Neural progenitor cell (in vitro differentiated cells): ENCODE measurements around the gene SH2D4B. TPM values are rescaled to one million over a fixed set of nuclear protein-coding genes. Genes with fewer than 3 reads are reported as not detected.

Source experiments
- DNase-seq: peaks from one replicate; pipeline ENCODE4 v3.0.0-alpha.2; 2016; ENCODE audit warnings: low spot score
- H2AFZ ChIP-seq: fragments of 200-600 bp; sonication (generic); replicated peaks from 2 replicates; pipeline ENCODE4 v1.6.1; 2016; ENCODE audit warnings: antibody characterized with exemption
- H3F3A ChIP-seq: fragments of 200-600 bp; sonication (generic); 2 replicates; pipeline ENCODE4 v1.6.1; 2016; ENCODE audit warnings: antibody characterized with exemption, low read depth
- H3K27ac ChIP-seq: fragments of 200-600 bp; sonication (generic); 2 replicates; pipeline ENCODE4 v1.5.1; 2016; ENCODE audit warnings: mild to moderate bottlenecking
- H3K27me3 ChIP-seq: fragments of 200-600 bp; sonication (generic); 2 replicates; pipeline ENCODE4 v1.6.1; 2016; ENCODE audit warnings: mild to moderate bottlenecking, moderate library complexity
- H3K36me3 ChIP-seq: fragments of 200-600 bp; sonication (generic); 2 replicates; pipeline ENCODE4 v1.5.1; 2016
- H3K4me1 ChIP-seq: fragments of 200-600 bp; sonication (generic); 2 replicates; pipeline ENCODE4 v1.6.1; 2016; ENCODE audit warnings: mixed run types
- H3K4me2 ChIP-seq: fragments of 200-600 bp; sonication (generic); 2 replicates; pipeline ENCODE4 v1.6.1; 2016
- H3K4me3 ChIP-seq: fragments of 200-600 bp; sonication (generic); 2 replicates; pipeline ENCODE4 v1.5.1; 2016
- H3K79me2 ChIP-seq: fragments of 200-600 bp; sonication (generic); 2 replicates; pipeline ENCODE4 v1.6.1; 2016; ENCODE audit warnings: low read depth
- H3K9ac ChIP-seq: fragments of 200-600 bp; sonication (generic); 2 replicates; pipeline ENCODE4 v1.6.1; 2016
- H3K9me3 ChIP-seq: fragments of 200-600 bp; sonication (generic); 2 replicates; pipeline ENCODE4 v1.5.1; 2016; ENCODE audit warnings: low read depth
- H4K20me1 ChIP-seq: fragments of 200-600 bp; sonication (generic); 2 replicates; pipeline ENCODE4 v1.6.1; 2016; ENCODE audit warnings: low read depth
- H3K27ac Mint-ChIP-seq: 3 replicates; pipeline ENCODE4 v1.8.0; 2021; ENCODE audit warnings: mixed read lengths
- H3K27me3 Mint-ChIP-seq: 2 replicates; pipeline ENCODE4 v1.8.0; 2022; ENCODE audit warnings: low read depth, mild to moderate bottlenecking, inconsistent platforms, moderate library complexity, mixed read lengths; ENCODE audit not compliant: insufficient read depth
- H3K36me3 Mint-ChIP-seq: 3 replicates; pipeline ENCODE4 v1.8.0; 2021; ENCODE audit warnings: mixed read lengths
- H3K4me1 Mint-ChIP-seq: 3 replicates; pipeline ENCODE4 v1.8.0; 2021; ENCODE audit warnings: mixed read lengths
- H3K4me3 Mint-ChIP-seq: 3 replicates; pipeline ENCODE4 v1.8.0; 2021; ENCODE audit warnings: mild to moderate bottlenecking, moderate library complexity, mixed read lengths
- H3K9me3 Mint-ChIP-seq: 3 replicates; pipeline ENCODE4 v1.8.0; 2020; ENCODE audit warnings: mixed read lengths
- EZH2 ChIP-seq: fragments of 200-600 bp; sonication (generic); IDR thresholded peaks from 2 replicates; pipeline ENCODE4 v1.6.1; 2017; ENCODE audit warnings: antibody characterized with exemption, mild to moderate bottlenecking, moderate library complexity
- EZH2phosphoT487 ChIP-seq: fragments of 200-600 bp; sonication (generic); IDR thresholded peaks from 2 replicates; pipeline ENCODE4 v1.6.1; 2017; ENCODE audit warnings: antibody characterized with exemption
- total RNA-seq: library from RNA; depleted of rRNA; stranded (reverse); fragments of >200 nt; gene quantifications from 2 replicates; pipeline ENCODE4 v1.2.3, GENCODE V29; 2015; ENCODE audit warnings: low replicate concordance
- TF ChIP-seq, protein P1 (sequence below): fragments of 200-600 bp; sonication (generic); IDR thresholded peaks from 2 replicates; pipeline ENCODE4 v1.5.1; 2017; ENCODE audit warnings: antibody characterized with exemption, mild to moderate bottlenecking

Gene SH2D4B
- total RNA-seq, 1 donor from 2014 or later: 0.11 TPM

GRCh38 chr10:80554050-80554449 is 16.3 kb downstream of the SH2D4B start:
- DNase-seq: no peak
- Histone ChIP-seq H4K20me1 (no peaks in the 10 kb centered on the region), H3K9me3 (no peaks in the 10 kb centered on the region), H3K27me3 (no peaks in the 10 kb centered on the region), H3K36me3 (no peaks in the 10 kb centered on the region), H3K4me2 (no peak overlapping the region), H3K79me2 (no peaks in the 10 kb centered on the region), H3F3A (peaks cover 34% of the 10 kb centered on the region), H3K4me1 (peaks cover 40% of the 10 kb centered on the region), H3K4me3 (no peak overlapping the region), H3K27ac (no peak overlapping the region), H3K9ac (no peak overlapping the region), H2AFZ (no peak overlapping the region)
- H3K9me3 Mint-ChIP-seq: no peaks in the 10 kb centered on the region
- no peaks in the 10 kb centered on the region for H3K36me3 Mint-ChIP-seq
- TF ChIP-seq EZH2phosphoT487 (no peak), EZH2 (no peak)
- TF ChIP-seq, protein P1, sequence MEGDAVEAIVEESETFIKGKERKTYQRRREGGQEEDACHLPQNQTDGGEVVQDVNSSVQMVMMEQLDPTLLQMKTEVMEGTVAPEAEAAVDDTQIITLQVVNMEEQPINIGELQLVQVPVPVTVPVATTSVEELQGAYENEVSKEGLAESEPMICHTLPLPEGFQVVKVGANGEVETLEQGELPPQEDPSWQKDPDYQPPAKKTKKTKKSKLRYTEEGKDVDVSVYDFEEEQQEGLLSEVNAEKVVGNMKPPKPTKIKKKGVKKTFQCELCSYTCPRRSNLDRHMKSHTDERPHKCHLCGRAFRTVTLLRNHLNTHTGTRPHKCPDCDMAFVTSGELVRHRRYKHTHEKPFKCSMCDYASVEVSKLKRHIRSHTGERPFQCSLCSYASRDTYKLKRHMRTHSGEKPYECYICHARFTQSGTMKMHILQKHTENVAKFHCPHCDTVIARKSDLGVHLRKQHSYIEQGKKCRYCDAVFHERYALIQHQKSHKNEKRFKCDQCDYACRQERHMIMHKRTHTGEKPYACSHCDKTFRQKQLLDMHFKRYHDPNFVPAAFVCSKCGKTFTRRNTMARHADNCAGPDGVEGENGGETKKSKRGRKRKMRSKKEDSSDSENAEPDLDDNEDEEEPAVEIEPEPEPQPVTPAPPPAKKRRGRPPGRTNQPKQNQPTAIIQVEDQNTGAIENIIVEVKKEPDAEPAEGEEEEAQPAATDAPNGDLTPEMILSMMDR: no peak
- H3K4me1 Mint-ChIP-seq: peaks cover 17% of the 10 kb centered on the region
- no peak overlapping the region for H3K4me3 Mint-ChIP-seq
- no peak overlapping the region for H3K27ac Mint-ChIP-seq
- peaks cover 6% of the 10 kb centered on the region for H3K27me3 Mint-ChIP-seq

DNA sequence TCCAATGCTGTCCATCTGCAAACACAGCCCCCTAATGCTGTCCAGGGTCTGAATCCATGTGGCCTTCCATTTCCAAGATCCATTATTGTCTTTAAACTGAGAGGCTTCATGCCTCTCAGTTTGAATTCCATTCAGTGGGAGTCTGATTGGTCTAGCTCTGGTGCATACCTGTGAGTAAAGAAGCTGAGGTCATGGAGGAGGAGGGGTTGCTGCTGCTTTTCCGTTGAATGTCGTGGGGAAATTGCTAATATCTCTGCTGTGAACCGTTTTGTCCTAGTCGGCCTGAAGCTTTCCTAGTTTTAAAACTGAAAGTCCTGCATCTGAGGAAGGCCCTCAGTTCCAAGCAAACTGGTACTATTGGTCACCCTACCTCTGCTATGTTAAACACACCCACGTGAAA is 17.7 kb downstream of the SH2D4B start:
- Histone ChIP-seq H3K4me1 (peaks cover 33% of the 10 kb centered on the region), H3K9ac (no peak overlapping the region), H3K36me3 (no peaks in the 10 kb centered on the region), H3K4me2 (no peak overlapping the region), H3F3A (peaks cover 34% of the 10 kb centered on the region), H4K20me1 (no peaks in the 10 kb centered on the region), H2AFZ (peak overlapping the region; percentile 54), H3K79me2 (no peaks in the 10 kb centered on the region), H3K4me3 (no peak overlapping the region), H3K9me3 (no peaks in the 10 kb centered on the region), H3K27me3 (no peaks in the 10 kb centered on the region), H3K27ac (no peak overlapping the region)
- Mint-ChIP-seq H3K4me1 (peaks cover 17% of the 10 kb centered on the region), H3K4me3 (no peak overlapping the region), H3K27me3 (peaks cover 6% of the 10 kb centered on the region), H3K36me3 (no peaks in the 10 kb centered on the region), H3K9me3 (no peaks in the 10 kb centered on the region), H3K27ac (no peak overlapping the region)
- no peak for DNase-seq
- TF ChIP-seq EZH2phosphoT487 (no peak), EZH2 (no peak)
- TF ChIP-seq, protein P1: no peak

DNA sequence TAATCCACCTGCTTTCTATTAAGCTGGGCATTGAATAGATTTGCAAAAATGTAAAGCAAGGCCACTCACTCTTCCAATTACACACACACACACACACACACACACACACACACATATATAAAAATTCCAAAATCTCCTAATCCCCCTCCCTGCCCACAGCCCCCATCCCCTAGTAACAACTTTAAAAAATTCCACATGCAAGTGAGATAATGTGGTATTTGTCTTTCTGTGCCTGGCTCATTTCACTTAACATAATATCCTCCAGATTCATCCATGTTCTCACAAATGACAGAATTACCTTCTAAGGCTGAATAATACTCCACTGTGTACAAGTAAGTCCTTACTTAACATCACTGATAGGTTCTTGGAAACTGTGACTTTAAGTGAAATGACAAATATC is 24.2 kb downstream of the SH2D4B start:
- no peaks in the 10 kb centered on the region for H3K9me3 ChIP-seq
- H4K20me1 ChIP-seq: no peaks in the 10 kb centered on the region
- no peak overlapping the region for H2AFZ ChIP-seq
- no peaks in the 10 kb centered on the region for H3K36me3 ChIP-seq
- Mint-ChIP-seq H3K27me3 (peaks cover 3% of the 10 kb centered on the region), H3K36me3 (no peaks in the 10 kb centered on the region), H3K9me3 (no peaks in the 10 kb centered on the region), H3K27ac (no peak overlapping the region), H3K4me3 (no peak overlapping the region), H3K4me1 (no peaks in the 10 kb centered on the region)
- H3K27me3 ChIP-seq: no peaks in the 10 kb centered on the region
- no peaks in the 10 kb centered on the region for H3K79me2 ChIP-seq
- H3K9ac ChIP-seq: no peak overlapping the region
- H3K4me1 ChIP-seq: no peaks in the 10 kb centered on the region
- no peaks in the 10 kb centered on the region for H3F3A ChIP-seq
- H3K4me3 ChIP-seq: no peak overlapping the region
- H3K27ac ChIP-seq: no peak overlapping the region
- no peak overlapping the region for H3K4me2 ChIP-seq
- DNase-seq: no peak
- TF ChIP-seq EZH2 (no peak), EZH2phosphoT487 (no peak)
- TF ChIP-seq, protein P1: no peak
